ENCODE results near the gene TUBAL3.

GRCh38 chr10:5346881-5347280, 57.7 kb downstream of the TUBAL3 start:
- no peak for TF ChIP-seq POLR2A (IDR thresholded peaks at IDR 0.05)
- TF ChIP-seq CTCF (IDR thresholded peaks at IDR 0.05) = no peak
- TF ChIP-seq EP300 (IDR thresholded peaks at IDR 0.05) = no peak
